MCF 10A (cell line): Measurements from ENCODE around the gene TRPM8. TPM values are rescaled to one million over a fixed set of nuclear protein-coding genes. Genes with fewer than 3 reads are reported as not detected.

Source experiments
- BruUV-seq: library from RNA; stranded (reverse); fragments of 400-500 nt; replicated peaks from 2 replicates; lab custom pipeline; 2021; lab: Mats Ljungman, UMichigan
- CTCF ChIA-PET: fragments of 300-600 bp; sonication (Branson Sonifier 250); formaldehyde crosslinking; extraction: SDS; loops from one replicate; lab custom pipeline; 2021; ENCODE audit warnings: antibody characterized with exemption, inconsistent platforms; lab: Yijun Ruan, JAX
- POLR2A ChIA-PET: fragments of 300-600, 350-650 bp; sonication (Branson Sonifier 250); formaldehyde crosslinking; extraction: SDS; loops from one replicate; lab custom pipeline; 2020; ENCODE audit warnings: antibody characterized with exemption, inconsistent platforms; lab: Yijun Ruan, JAX
- DNase-seq: peaks from one replicate; pipeline ENCODE4 v3.0.0-alpha.2; 2018; ENCODE audit not compliant: unreplicated experiment
- H3K27ac Mint-ChIP-seq: one replicate; pipeline ENCODE4 v1.8.0; 2022; ENCODE audit warnings: mild to moderate bottlenecking, low read depth, mixed read lengths; ENCODE audit not compliant: unreplicated experiment
- H3K27me3 Mint-ChIP-seq: one replicate; pipeline ENCODE4 v1.8.0; 2022; ENCODE audit warnings: mixed read lengths; ENCODE audit not compliant: insufficient read depth, unreplicated experiment
- H3K36me3 Mint-ChIP-seq: one replicate; pipeline ENCODE4 v1.8.0; 2022; ENCODE audit warnings: mild to moderate bottlenecking, moderate library complexity, mixed read lengths; ENCODE audit not compliant: insufficient read depth, unreplicated experiment
- H3K4me1 Mint-ChIP-seq: one replicate; pipeline ENCODE4 v1.8.0; 2022; ENCODE audit warnings: mixed read lengths; ENCODE audit not compliant: insufficient read depth, unreplicated experiment
- H3K4me3 Mint-ChIP-seq: one replicate; pipeline ENCODE4 v1.8.0; 2022; ENCODE audit warnings: mild to moderate bottlenecking, moderate library complexity, mixed read lengths; ENCODE audit not compliant: unreplicated experiment
- H3K9me3 Mint-ChIP-seq: one replicate; pipeline ENCODE4 v1.8.0; 2022; ENCODE audit warnings: mixed read lengths; ENCODE audit not compliant: unreplicated experiment
- intact Hi-C: fragments of 100-400 bp; cut with micrococcal nuclease; formaldehyde crosslinking; loops from 2 replicates; pipeline ENCODE4 v1.14.1; 2022
- total RNA-seq: library from RNA; stranded (reverse); gene quantifications from 2 replicates; pipeline ENCODE4 v1.2.3, GENCODE V29; 2022
- TF ChIP-seq, protein P1 (sequence below): fragments of 200-600 bp; IDR thresholded peaks from one replicate; pipeline ENCODE4 v1.8.0; 2022; ENCODE audit warnings: antibody characterized with exemption, mild to moderate bottlenecking; ENCODE audit not compliant: unreplicated experiment

The TRPM8 gene
- total RNA-seq, 1 experiment from 2014 or later = not detected

- no peak overlapping the region for H3K4me3 Mint-ChIP-seq
- TF ChIP-seq, protein P1, sequence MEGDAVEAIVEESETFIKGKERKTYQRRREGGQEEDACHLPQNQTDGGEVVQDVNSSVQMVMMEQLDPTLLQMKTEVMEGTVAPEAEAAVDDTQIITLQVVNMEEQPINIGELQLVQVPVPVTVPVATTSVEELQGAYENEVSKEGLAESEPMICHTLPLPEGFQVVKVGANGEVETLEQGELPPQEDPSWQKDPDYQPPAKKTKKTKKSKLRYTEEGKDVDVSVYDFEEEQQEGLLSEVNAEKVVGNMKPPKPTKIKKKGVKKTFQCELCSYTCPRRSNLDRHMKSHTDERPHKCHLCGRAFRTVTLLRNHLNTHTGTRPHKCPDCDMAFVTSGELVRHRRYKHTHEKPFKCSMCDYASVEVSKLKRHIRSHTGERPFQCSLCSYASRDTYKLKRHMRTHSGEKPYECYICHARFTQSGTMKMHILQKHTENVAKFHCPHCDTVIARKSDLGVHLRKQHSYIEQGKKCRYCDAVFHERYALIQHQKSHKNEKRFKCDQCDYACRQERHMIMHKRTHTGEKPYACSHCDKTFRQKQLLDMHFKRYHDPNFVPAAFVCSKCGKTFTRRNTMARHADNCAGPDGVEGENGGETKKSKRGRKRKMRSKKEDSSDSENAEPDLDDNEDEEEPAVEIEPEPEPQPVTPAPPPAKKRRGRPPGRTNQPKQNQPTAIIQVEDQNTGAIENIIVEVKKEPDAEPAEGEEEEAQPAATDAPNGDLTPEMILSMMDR = no peak
- no peak overlapping the region for H3K27ac Mint-ChIP-seq
- no peaks in the 10 kb centered on the region for H3K9me3 Mint-ChIP-seq
- BruUV-seq = no TSS peak
- POLR2A ChIA-PET = no interaction called here
- intact Hi-C loops = no loop called here
- CTCF ChIA-PET = interaction anchor here (0.7 kb wide), 1 partner anchor 190 kb away, joined by 3 read pairs; no protein-coding TSS in a partner anchor
- no peaks in the 10 kb centered on the region for H3K4me1 Mint-ChIP-seq
- DNase-seq = no peak
- no peaks in the 10 kb centered on the region for H3K36me3 Mint-ChIP-seq
- peaks cover 13% of the 10 kb centered on the region for H3K27me3 Mint-ChIP-seq
These were observed 23.5 kb downstream of the TRPM8 start for GRCh38 chr2:233940376-233941276.

- Mint-ChIP-seq H3K27me3 (peaks cover 34% of the 10 kb centered on the region), H3K36me3 (no peaks in the 10 kb centered on the region), H3K27ac (no peak overlapping the region), H3K4me3 (no peak overlapping the region), H3K4me1 (no peaks in the 10 kb centered on the region), H3K9me3 (no peaks in the 10 kb centered on the region)
- intact Hi-C loops = no loop called here
- no TSS peak for BruUV-seq
- POLR2A ChIA-PET = no interaction called here
- TF ChIP-seq, protein P1 = no peak
- no peak for DNase-seq
- CTCF ChIA-PET = no interaction called here
These were observed 25.6 kb downstream of the TRPM8 start for GRCh38 chr2:233942731-233943130.

DNA sequence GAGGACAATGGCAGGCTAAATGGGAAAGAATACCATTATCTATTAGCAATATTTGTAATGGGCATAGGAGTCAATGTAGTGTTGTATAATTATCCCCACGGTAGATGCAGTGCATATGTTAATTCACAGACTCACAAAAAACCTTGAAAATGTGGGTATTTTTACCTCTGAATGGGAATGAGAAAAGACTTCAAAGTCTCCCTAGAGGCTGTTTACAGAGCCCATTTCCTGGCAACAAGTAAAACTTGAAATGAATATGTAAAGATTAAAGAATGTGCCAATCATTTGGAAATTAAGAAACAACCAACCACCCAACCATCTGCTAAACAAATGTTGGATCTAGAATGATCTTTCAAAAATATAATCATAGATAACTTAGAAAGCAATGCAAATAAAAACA is 27.1 kb downstream of the TRPM8 start:
- DNase-seq = no peak
- ChIA-PET POLR2A (no interaction called here), CTCF (interaction anchor here (0.6 kb wide), 1 partner anchor 433 kb away, joined by 3 read pairs; no protein-coding TSS in a partner anchor)
- intact Hi-C loops = no loop called here
- Mint-ChIP-seq H3K27ac (no peak overlapping the region), H3K4me3 (no peak overlapping the region), H3K27me3 (peaks cover 34% of the 10 kb centered on the region), H3K36me3 (no peaks in the 10 kb centered on the region), H3K4me1 (no peaks in the 10 kb centered on the region), H3K9me3 (no peaks in the 10 kb centered on the region)
- TF ChIP-seq, protein P1 = no peak
- no TSS peak for BruUV-seq

- ChIA-PET POLR2A (interaction anchor here (0.6 to 0.7 kb wide), 2 partner anchors 23 to 1531 kb away, joined by 3 read pairs; no protein-coding TSS in a partner anchor), CTCF (no interaction called here)
- TF ChIP-seq, protein P1 = no peak
- Mint-ChIP-seq H3K27me3 (peaks cover 34% of the 10 kb centered on the region), H3K4me1 (no peaks in the 10 kb centered on the region), H3K27ac (no peak overlapping the region), H3K9me3 (no peaks in the 10 kb centered on the region), H3K36me3 (no peaks in the 10 kb centered on the region), H3K4me3 (no peak overlapping the region)
- BruUV-seq = no TSS peak
- intact Hi-C loops = no loop called here
- DNase-seq = no peak
These were observed 27.5 kb downstream of the TRPM8 start for GRCh38 chr2:233944722-233945121.
